ENCODE measurements around the gene SLC12A7.
"Not testable (repeated sequence)": the region's sequence is repeated elsewhere in the genome, so short reads cannot be mapped to it uniquely, and the experiment has no call there.

The SLC12A7 gene

DNA sequence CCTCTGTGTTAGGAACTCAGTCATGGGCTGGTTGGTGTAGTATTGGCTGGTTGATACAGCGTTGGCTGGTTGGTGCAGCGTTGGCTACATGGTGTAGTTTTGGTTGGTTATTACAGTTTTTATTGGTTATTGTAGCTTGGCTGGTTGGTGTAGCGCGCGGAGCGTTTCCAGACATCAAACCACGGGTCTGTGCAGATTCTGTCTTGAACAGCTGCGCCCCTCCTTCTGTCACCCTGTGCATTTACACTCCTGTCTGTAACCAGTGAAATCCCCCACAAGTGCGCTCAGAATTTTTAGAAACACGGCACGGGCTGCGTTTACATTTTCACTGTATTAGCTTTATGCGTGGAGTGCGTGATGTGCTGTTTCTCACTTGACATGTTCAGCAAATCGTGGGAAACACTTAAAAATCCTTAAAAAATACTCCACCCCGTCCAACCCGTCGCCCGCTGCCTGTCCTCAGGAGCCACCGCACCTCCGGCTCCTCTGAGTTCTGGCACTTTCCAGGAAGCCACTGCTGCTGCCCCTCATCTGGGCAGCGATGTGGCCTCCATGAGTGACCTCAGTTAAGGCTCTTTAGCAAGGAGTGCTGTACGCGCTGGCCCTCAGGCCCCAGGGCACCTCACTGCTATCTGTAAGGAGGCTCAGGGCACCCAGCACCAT is 82.5 kb downstream of the SLC12A7 start:
- H3K27ac ChIP-seq (ENCODE audit: low read depth, low read length, severe bottlenecking), result no peak overlapping the region
- no peaks in the 10 kb centered on the region for H3K4me1 ChIP-seq (ENCODE audit: control insufficient read depth, insufficient read depth, low read length, poor library complexity, severe bottlenecking)
- no peaks in the 10 kb centered on the region for H3K9me3 ChIP-seq (ENCODE audit: control insufficient read depth, low read length)
- WGBS, 2 experiments (ENCODE audit: insufficient coverage in 2 of 2), result 94% methylated on average over 20 to 24 of the region's 24 CpGs
- H3K36me3 ChIP-seq (ENCODE audit: control insufficient read depth, insufficient read depth, low read length), result no peaks in the 10 kb centered on the region
- H3K4me3 ChIP-seq (ENCODE audit: extremely low read depth, insufficient read depth, low read length, poor library complexity, severe bottlenecking), result no peak overlapping the region

DNA sequence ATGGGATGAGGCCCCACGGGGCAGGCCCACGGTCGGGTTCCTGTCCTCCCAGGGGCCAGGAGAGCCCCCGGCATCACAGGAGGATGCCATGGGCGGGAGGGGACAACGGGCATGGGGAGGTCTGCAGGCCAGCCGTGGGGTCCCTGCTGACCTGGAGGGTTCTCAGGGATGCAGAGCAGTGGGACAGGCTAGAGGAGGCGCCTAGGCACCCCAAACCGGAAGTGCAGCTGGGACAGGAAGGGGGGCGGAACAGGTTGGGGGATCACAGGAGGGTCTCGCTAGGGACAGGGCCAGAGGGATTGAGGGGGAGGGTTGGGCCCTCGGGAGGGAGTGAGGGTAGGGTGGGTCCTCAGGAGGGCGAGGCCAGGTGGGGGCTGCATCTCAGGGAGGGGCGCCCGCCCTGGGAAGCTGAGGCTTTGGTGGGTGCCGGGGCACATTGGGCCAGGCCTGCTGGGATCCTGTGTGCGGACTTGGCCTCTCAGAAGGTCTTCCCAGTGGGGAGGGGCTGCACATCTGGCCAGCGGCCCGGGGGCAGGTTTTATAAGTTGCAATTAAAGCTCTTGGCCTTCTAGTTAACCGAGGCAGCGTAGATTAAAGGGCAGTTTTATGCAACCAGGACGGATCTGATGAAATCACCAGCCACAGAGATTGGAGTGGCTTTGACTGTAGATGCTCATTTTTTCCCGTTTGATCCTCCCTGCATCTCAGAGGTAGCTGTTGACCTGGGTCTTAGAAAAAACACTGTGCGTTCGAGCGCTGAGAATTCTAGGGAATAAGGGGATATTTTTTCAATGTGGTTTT is 83.2 kb downstream of the SLC12A7 start:
- Histone ChIP-seq H3K36me3 (ENCODE audit: control insufficient read depth, insufficient read depth, low read length) (no peaks in the 10 kb centered on the region), H3K9me3 (ENCODE audit: control insufficient read depth, low read length) (no peaks in the 10 kb centered on the region), H3K4me3 (ENCODE audit: extremely low read depth, insufficient read depth, low read length, poor library complexity, severe bottlenecking) (no peak overlapping the region), H3K27ac (ENCODE audit: low read depth, low read length, severe bottlenecking) (no peak overlapping the region), H3K4me1 (ENCODE audit: control insufficient read depth, insufficient read depth, low read length, poor library complexity, severe bottlenecking) (no peaks in the 10 kb centered on the region)
- WGBS, 2 experiments (ENCODE audit: insufficient coverage in 2 of 2), result 93 to 96% methylated on average over 21 to 22 of the region's 26 CpGs

DNA sequence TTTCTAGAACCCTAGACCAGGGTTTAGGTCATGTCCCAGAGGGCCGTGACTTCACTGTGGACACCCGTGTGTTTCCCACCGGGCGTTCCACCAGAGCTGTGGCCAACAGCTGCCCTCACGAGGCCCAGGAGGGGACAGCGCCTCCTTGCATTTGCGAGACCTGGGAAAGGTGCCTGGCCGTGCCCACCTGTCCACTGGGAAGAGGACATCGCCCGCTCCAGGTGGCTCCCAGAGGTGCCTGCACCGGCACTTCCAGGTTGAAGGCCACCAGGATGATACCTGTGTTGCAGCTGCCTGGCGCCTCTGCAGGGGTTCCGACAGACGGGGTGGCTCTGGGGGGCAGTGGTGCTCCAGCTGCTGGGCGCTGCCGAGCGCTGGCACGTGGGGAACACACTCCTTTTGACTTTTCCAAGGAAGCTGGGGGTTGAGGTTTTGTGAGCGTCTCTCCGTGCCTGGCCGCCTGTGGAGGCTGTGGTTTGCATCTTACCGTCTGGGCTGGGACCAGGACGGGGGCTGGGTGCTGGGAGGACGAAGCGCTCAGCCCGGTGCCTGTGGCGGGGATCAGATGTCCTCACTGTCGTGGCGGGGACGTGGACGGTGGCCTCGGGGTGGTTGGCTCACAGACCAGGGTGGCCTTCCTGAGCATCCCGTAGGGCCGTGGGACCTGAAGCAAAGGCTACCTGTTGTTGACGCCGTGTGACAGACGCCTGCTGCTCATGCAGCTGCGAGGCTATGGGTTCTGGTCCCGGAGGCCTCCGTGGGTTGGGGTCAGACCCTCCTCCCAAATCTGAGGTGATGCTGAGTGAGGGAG is 84.0 kb downstream of the SLC12A7 start:
- Histone ChIP-seq H3K4me3 (ENCODE audit: extremely low read depth, insufficient read depth, low read length, poor library complexity, severe bottlenecking) (no peak overlapping the region), H3K27ac (ENCODE audit: low read depth, low read length, severe bottlenecking) (no peak overlapping the region), H3K9me3 (ENCODE audit: control insufficient read depth, low read length) (no peaks in the 10 kb centered on the region), H3K4me1 (ENCODE audit: control insufficient read depth, insufficient read depth, low read length, poor library complexity, severe bottlenecking) (no peaks in the 10 kb centered on the region), H3K36me3 (ENCODE audit: control insufficient read depth, insufficient read depth, low read length) (no peaks in the 10 kb centered on the region)
- 94 to 95% methylated on average over 26 to 40 of the region's 40 CpGs for WGBS, 2 experiments (ENCODE audit: insufficient coverage in 2 of 2)

DNA sequence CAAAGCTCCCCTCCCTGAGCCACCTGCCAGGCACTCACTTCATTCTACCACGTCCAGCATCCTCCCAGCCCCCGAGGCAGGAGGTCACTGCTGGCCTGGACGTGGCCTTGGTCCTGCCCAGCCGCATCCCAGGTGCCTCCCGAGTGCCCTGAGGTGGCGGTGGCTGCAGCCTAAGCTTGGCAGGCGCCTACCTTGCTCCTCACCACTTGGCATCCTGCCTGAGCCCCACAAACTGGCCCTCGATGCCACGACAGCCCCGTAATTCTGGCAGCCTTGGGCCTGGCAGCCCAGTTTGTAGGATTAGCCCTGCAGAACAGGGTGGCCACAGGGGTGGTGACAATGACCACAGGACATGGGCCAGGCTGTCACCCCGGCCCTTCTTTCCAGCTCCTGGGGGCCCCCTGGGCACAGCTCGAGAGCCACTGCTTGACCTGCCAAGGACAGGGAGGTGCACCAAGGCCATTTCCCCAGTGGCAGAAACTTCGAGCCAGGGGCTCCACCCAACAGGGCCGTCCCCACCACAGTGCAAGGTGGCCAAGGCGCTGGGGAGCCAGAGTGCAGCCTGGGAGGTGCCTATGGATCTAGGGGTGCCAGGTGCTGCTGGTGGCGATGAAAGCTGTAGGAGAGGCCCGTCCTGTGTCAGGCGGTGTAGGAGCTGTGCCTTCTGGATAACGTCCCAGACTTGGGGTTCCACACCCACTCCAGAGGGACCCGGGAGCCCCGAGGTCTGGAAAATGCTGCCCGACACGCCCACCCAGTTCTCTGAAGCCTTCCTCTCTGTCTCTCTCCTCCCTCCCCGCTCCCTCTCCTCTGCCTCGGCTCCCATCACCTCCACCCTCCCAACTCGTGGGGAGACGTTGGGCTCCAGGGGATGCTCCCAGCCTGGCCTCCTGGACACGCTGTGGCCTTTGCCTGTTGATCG is 84.9 kb downstream of the SLC12A7 start:
- H3K27ac ChIP-seq (ENCODE audit: low read depth, low read length, severe bottlenecking), result no peak overlapping the region
- H3K4me3 ChIP-seq (ENCODE audit: extremely low read depth, insufficient read depth, low read length, poor library complexity, severe bottlenecking), result no peak overlapping the region
- 89 to 94% methylated on average over 25 to 29 of the region's 29 CpGs for WGBS, 2 experiments (ENCODE audit: insufficient coverage in 2 of 2)
- H3K36me3 ChIP-seq (ENCODE audit: control insufficient read depth, insufficient read depth, low read length), result no peaks in the 10 kb centered on the region
- no peaks in the 10 kb centered on the region for H3K9me3 ChIP-seq (ENCODE audit: control insufficient read depth, low read length)
- H3K4me1 ChIP-seq (ENCODE audit: control insufficient read depth, insufficient read depth, low read length, poor library complexity, severe bottlenecking), result no peaks in the 10 kb centered on the region

DNA sequence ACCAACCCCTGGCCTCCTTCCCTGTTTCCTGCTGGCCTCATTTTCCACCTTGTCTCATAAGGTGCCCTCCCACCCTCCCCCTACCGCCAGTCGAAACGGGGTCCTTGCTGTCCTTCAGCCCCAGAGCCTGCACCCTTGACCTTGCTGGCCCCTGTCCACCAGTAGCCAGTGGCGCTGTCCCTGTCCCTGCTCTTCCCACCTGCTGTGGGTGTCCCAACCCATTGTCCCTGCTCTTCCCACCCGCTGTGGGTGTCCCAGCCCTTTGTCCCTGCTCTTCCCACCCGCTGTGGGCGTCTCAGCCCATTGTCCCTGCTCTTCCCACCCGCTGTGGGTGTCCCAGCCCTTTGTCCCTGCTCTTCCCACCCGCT is 89.9 kb downstream of the SLC12A7 start:
- not testable (repeated sequence) for H3K27ac ChIP-seq (ENCODE audit: low read depth, low read length, severe bottlenecking); H3K4me3 ChIP-seq (ENCODE audit: extremely low read depth, insufficient read depth, low read length, poor library complexity, severe bottlenecking); H3K9me3 ChIP-seq (ENCODE audit: control insufficient read depth, low read length); H3K36me3 ChIP-seq (ENCODE audit: control insufficient read depth, insufficient read depth, low read length); H3K4me1 ChIP-seq (ENCODE audit: control insufficient read depth, insufficient read depth, low read length, poor library complexity, severe bottlenecking)
- WGBS, 2 experiments (ENCODE audit: insufficient coverage in 2 of 2), result 62% methylated on average over 2 of the region's 9 CpGs; no CpG with 5 or more reads in 1 of the 2 experiments

DNA sequence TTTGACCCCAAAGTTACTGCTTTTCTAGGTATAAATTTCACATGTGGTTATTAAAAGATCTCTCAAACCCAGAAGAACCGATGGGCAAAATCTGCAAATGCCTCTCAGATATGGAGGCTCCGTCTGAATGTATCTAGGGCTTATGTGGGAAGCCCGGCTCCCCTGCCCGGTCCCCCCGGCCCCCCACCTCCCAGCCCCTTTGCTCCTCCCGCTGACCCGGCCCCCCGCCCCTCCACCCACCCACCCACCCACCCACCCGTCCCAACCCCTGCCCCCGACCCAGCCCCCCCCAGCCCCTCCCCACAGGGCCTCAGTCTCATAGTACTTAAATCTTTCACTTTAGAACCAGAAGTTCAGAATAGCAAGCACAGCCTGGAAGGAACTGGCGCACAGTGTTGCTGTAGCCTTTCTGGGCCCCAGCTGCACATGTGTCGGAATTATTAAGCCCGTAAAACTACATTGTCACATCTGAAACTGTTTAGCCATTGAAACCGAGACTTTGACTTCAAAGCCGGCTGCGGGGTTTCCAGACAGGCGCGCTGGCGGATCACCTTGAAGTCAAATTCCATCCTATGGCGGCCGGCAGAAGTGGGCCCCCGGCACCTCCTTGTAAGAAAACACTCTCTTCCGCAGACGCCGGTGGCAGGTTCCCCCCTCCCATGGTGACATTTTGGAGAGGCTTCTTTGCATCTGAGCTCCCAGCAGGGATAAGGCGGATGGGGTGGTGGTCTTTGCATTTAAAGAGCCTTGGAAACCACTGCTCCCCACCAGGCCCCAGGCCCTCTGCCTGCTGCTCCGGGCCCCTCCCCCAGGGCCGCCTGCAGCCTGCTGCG is 90.5 kb downstream of the SLC12A7 start:
- Histone ChIP-seq H3K4me3 (ENCODE audit: extremely low read depth, insufficient read depth, low read length, poor library complexity, severe bottlenecking) (no peak overlapping the region), H3K27ac (ENCODE audit: low read depth, low read length, severe bottlenecking) (no peak overlapping the region), H3K4me1 (ENCODE audit: control insufficient read depth, insufficient read depth, low read length, poor library complexity, severe bottlenecking) (peaks cover 2% of the 10 kb centered on the region), H3K36me3 (ENCODE audit: control insufficient read depth, insufficient read depth, low read length) (no peaks in the 10 kb centered on the region), H3K9me3 (ENCODE audit: control insufficient read depth, low read length) (no peaks in the 10 kb centered on the region)
- 31% methylated on average over 18 to 19 of the region's 29 CpGs for WGBS, 2 experiments (ENCODE audit: insufficient coverage in 2 of 2)

DNA sequence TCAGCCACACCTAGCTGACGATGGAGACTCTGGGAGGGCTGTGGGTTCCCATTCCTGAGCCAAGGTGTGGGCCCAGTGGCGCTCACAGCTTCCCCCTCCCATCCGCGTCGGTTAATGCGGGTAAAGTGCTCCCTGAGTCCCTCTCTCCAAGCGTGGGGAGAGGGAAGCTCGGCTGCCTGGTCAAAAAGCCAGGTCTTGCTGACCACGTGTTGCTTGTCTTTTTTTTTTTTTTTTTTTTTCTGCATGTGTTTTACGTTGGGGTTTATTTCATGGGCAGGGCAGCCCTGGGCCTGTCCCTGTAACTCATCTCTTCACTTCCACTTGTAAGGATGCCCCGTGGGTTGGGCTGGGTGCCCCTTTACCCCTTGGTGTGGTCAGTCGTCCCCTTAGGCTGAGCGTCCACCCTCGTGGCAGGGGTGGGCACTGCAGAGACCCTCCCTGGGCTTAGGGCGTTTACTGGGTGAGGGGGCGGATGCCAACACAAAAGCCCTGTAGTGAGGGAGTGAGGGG is 91.4 kb downstream of the SLC12A7 start:
- Histone ChIP-seq H3K27ac (ENCODE audit: low read depth, low read length, severe bottlenecking) (no peak overlapping the region), H3K4me3 (ENCODE audit: extremely low read depth, insufficient read depth, low read length, poor library complexity, severe bottlenecking) (no peak overlapping the region), H3K9me3 (ENCODE audit: control insufficient read depth, low read length) (no peaks in the 10 kb centered on the region), H3K4me1 (ENCODE audit: control insufficient read depth, insufficient read depth, low read length, poor library complexity, severe bottlenecking) (peaks cover 2% of the 10 kb centered on the region), H3K36me3 (ENCODE audit: control insufficient read depth, insufficient read depth, low read length) (no peaks in the 10 kb centered on the region)
- 82 to 83% methylated on average over 10 to 12 of the region's 16 CpGs for WGBS, 2 experiments (ENCODE audit: insufficient coverage in 2 of 2)

DNA sequence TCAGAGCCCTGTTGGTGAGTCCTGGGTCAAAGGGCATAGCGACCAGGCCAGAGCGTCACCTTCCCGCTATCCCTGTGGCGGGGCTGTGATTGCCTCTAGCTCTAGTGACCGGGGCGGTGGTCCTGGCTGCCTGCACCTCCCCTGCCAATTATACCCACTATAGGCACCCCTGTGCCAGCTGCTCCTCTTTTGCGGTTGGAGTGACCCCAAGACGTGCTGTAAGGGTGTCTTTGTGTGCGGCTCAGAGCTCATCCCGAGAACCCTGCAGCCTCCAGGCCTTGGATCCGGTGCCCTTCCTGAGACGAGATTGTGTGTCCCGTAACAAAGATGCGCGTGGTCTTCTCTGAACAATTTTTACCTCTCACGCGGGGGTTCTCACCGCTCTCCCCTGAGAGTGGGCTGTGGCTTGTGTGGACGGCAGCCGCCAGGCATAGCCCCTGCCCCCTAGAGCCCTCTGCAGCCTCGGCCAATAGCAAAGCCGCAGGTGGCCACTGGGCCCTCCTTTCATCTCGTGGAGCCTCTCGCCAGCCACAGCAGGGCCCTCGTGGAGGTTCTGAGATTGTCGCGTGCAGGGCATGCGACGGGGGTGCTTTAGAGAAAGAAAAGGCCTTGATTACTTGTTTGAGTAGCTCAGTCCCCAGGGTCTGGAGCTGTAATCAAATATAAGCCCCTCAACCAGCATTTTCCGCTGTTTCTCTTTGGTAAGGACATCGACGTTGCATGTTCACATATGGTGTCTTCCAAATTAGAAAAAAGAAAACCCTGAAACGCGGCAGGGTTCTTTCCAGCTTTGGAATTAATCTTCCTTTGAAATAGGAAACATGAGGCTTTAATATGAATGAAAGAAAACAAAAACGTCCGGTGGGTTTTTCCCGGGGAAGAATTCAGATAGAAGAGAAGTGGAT is 92.6 kb downstream of the SLC12A7 start:
- Histone ChIP-seq H3K27ac (ENCODE audit: low read depth, low read length, severe bottlenecking) (no peak overlapping the region), H3K4me1 (ENCODE audit: control insufficient read depth, insufficient read depth, low read length, poor library complexity, severe bottlenecking) (peaks cover 2% of the 10 kb centered on the region), H3K9me3 (ENCODE audit: control insufficient read depth, low read length) (no peaks in the 10 kb centered on the region), H3K4me3 (ENCODE audit: extremely low read depth, insufficient read depth, low read length, poor library complexity, severe bottlenecking) (no peak overlapping the region), H3K36me3 (ENCODE audit: control insufficient read depth, insufficient read depth, low read length) (no peaks in the 10 kb centered on the region)
- 79 to 89% methylated on average over 29 to 32 of the region's 37 CpGs for WGBS, 2 experiments (ENCODE audit: insufficient coverage in 2 of 2)

DNA sequence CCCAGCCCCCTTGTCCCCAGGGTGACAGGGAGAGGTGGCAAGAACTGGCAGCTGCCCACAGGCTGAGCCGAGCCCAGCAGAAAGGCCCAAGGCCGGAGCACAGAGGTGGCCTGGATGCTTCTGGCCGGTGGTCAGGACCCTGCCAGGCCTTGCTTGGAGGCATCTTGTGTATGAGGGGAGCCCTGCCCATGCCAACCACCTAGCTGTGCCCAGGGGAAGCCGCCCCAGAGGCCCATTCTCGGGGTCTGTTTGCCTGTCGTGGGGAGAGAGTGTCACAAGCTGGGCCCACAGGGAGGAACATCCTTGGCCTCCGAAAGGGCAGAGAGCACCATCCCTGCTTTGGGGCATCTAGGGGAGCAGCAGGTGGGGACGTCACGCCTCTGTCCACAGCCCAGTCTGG is 93.3 kb downstream of the SLC12A7 start:
- Histone ChIP-seq H3K4me3 (ENCODE audit: extremely low read depth, insufficient read depth, low read length, poor library complexity, severe bottlenecking) (no peak overlapping the region), H3K27ac (ENCODE audit: low read depth, low read length, severe bottlenecking) (no peak overlapping the region), H3K36me3 (ENCODE audit: control insufficient read depth, insufficient read depth, low read length) (no peaks in the 10 kb centered on the region), H3K9me3 (ENCODE audit: control insufficient read depth, low read length) (no peaks in the 10 kb centered on the region), H3K4me1 (ENCODE audit: control insufficient read depth, insufficient read depth, low read length, poor library complexity, severe bottlenecking) (peaks cover 2% of the 10 kb centered on the region)
- WGBS, 2 experiments (ENCODE audit: insufficient coverage in 2 of 2), result 91 to 94% methylated on average over 8 to 9 of the region's 9 CpGs
